ENCODE measurements around the gene CLN6.

The CLN6 gene

GRCh38 chr15:68184616-68185480, 44.7 kb downstream of the CLN6 start:
- Histone ChIP-seq H3K4me3 (ENCODE audit: low read length, poor library complexity, severe bottlenecking) (no peak overlapping the region), H3K79me2 (ENCODE audit: insufficient read depth, low read length) (no peaks in the 10 kb centered on the region), H3K27me3 (ENCODE audit: insufficient read depth, low read length, poor library complexity, severe bottlenecking) (no peaks in the 10 kb centered on the region), H2AFZ (ENCODE audit: low read length) (no peak overlapping the region), H3K9me3 (ENCODE audit: insufficient read depth, low read depth, low read length) (no peaks in the 10 kb centered on the region), H3K4me2 (ENCODE audit: low read depth, low read length, poor library complexity, severe bottlenecking) (no peak overlapping the region), H3K9ac (ENCODE audit: low read depth, low read length, poor library complexity, severe bottlenecking) (no peak overlapping the region), H3K9me2 (replicated peaks; ENCODE audit: low read depth, low read length) (no peaks in the 10 kb centered on the region), H3K4me1 (ENCODE audit: insufficient read depth, low read length, poor library complexity, severe bottlenecking) (peaks cover 7% of the 10 kb centered on the region), H3K36me3 (ENCODE audit: insufficient read depth, low read length) (peaks cover 77% of the 10 kb centered on the region), H4K20me1 (ENCODE audit: insufficient read depth, low read length, poor library complexity, severe bottlenecking) (no peaks in the 10 kb centered on the region), H3F3A (ENCODE audit: low read depth) (no peaks in the 10 kb centered on the region)
- TF ChIP-seq EZH2phosphoT487 (IDR thresholded peaks at IDR 0.05; ENCODE audit: borderline replicate concordance) (no peak), CTCF (conservative IDR thresholded peaks at IDR 0.05; ENCODE audit: low read length) (no peak)

GRCh38 chr15:68183616-68184315, 45.8 kb downstream of the CLN6 start:
- no peak overlapping the region for H3K4me3 ChIP-seq (ENCODE audit: low read length, poor library complexity, severe bottlenecking)
- TF ChIP-seq EZH2phosphoT487 (IDR thresholded peaks at IDR 0.05; ENCODE audit: borderline replicate concordance), result no peak
- TF ChIP-seq CTCF (conservative IDR thresholded peaks at IDR 0.05; ENCODE audit: low read length), result no peak
- H2AFZ ChIP-seq (ENCODE audit: low read length), result no peak overlapping the region
- H3F3A ChIP-seq (ENCODE audit: low read depth), result no peaks in the 10 kb centered on the region
- no peaks in the 10 kb centered on the region for H3K9me3 ChIP-seq (ENCODE audit: insufficient read depth, low read depth, low read length)
- H3K9me2 ChIP-seq (replicated peaks; ENCODE audit: low read depth, low read length), result no peaks in the 10 kb centered on the region
- H4K20me1 ChIP-seq (ENCODE audit: insufficient read depth, low read length, poor library complexity, severe bottlenecking), result no peaks in the 10 kb centered on the region
- H3K4me1 ChIP-seq (ENCODE audit: insufficient read depth, low read length, poor library complexity, severe bottlenecking), result no peaks in the 10 kb centered on the region
- H3K9ac ChIP-seq (ENCODE audit: low read depth, low read length, poor library complexity, severe bottlenecking), result no peak overlapping the region
- H3K79me2 ChIP-seq (ENCODE audit: insufficient read depth, low read length), result no peaks in the 10 kb centered on the region
- no peak overlapping the region for H3K4me2 ChIP-seq (ENCODE audit: low read depth, low read length, poor library complexity, severe bottlenecking)
- H3K27me3 ChIP-seq (ENCODE audit: insufficient read depth, low read length, poor library complexity, severe bottlenecking), result no peaks in the 10 kb centered on the region
- H3K36me3 ChIP-seq (ENCODE audit: insufficient read depth, low read length), result peaks cover 79% of the 10 kb centered on the region

DNA sequence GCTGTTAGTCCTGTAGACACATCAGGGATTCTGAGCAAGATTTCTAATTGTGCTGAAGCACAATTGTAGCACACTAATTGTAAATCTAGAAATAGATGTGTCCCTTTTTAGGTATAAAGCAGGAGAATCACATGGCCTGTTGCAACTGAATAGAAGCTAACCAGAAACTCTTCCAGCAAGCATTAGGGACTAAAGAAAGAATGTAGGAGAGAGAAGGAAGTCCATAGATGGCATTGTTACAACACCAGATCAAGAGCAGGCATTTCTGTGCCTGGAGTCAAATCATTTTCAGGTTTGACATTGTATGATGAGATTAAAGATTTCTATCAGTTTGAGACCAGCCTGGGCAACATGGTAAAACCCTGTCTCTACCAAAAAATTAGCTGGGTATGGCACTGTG, 51.8 kb downstream of the CLN6 start:
- Histone ChIP-seq H3K9ac (ENCODE audit: low read depth, low read length, poor library complexity, severe bottlenecking) (no peak overlapping the region), H3K4me2 (ENCODE audit: low read depth, low read length, poor library complexity, severe bottlenecking) (no peak overlapping the region), H3K79me2 (ENCODE audit: insufficient read depth, low read length) (no peaks in the 10 kb centered on the region), H3K4me1 (ENCODE audit: insufficient read depth, low read length, poor library complexity, severe bottlenecking) (no peaks in the 10 kb centered on the region), H4K20me1 (ENCODE audit: insufficient read depth, low read length, poor library complexity, severe bottlenecking) (no peaks in the 10 kb centered on the region), H2AFZ (ENCODE audit: low read length) (no peak overlapping the region), H3K36me3 (ENCODE audit: insufficient read depth, low read length) (peaks cover 63% of the 10 kb centered on the region), H3K9me3 (ENCODE audit: insufficient read depth, low read depth, low read length) (no peaks in the 10 kb centered on the region), H3K9me2 (replicated peaks; ENCODE audit: low read depth, low read length) (no peaks in the 10 kb centered on the region), H3K27me3 (ENCODE audit: insufficient read depth, low read length, poor library complexity, severe bottlenecking) (no peaks in the 10 kb centered on the region), H3K4me3 (ENCODE audit: low read length, poor library complexity, severe bottlenecking) (no peak overlapping the region), H3F3A (ENCODE audit: low read depth) (no peaks in the 10 kb centered on the region)
- TF ChIP-seq EZH2phosphoT487 (IDR thresholded peaks at IDR 0.05; ENCODE audit: borderline replicate concordance) (no peak), CTCF (conservative IDR thresholded peaks at IDR 0.05; ENCODE audit: low read length) (no peak)
